ENCODE measurements around the gene PTHLH. TPM values are rescaled to one million over a fixed set of nuclear protein-coding genes. Genes with fewer than 3 reads are reported as not detected.

Gene PTHLH
- total RNA-seq, 4 donors from 2014 or later: 1.6 to 3.0 (median 2.1) TPM; not detected in 1

- Histone ChIP-seq H3K4me3 (replicated peaks in 1 of 3) (no peak overlapping the region), H3K27ac (no peak overlapping the region), H3K4me1 (peaks cover 10 to 13% of the 10 kb centered on the region in 2 donors), H3K27me3 (peaks cover 14% of the 10 kb centered on the region), H3K36me3 (no peaks in the 10 kb centered on the region), H3K9me3 (no peaks in the 10 kb centered on the region)
- intact Hi-C loops (cut with DNase I): no loop called here
- TF ChIP-seq, protein P1, sequence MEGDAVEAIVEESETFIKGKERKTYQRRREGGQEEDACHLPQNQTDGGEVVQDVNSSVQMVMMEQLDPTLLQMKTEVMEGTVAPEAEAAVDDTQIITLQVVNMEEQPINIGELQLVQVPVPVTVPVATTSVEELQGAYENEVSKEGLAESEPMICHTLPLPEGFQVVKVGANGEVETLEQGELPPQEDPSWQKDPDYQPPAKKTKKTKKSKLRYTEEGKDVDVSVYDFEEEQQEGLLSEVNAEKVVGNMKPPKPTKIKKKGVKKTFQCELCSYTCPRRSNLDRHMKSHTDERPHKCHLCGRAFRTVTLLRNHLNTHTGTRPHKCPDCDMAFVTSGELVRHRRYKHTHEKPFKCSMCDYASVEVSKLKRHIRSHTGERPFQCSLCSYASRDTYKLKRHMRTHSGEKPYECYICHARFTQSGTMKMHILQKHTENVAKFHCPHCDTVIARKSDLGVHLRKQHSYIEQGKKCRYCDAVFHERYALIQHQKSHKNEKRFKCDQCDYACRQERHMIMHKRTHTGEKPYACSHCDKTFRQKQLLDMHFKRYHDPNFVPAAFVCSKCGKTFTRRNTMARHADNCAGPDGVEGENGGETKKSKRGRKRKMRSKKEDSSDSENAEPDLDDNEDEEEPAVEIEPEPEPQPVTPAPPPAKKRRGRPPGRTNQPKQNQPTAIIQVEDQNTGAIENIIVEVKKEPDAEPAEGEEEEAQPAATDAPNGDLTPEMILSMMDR (IDR thresholded peaks at IDR 0.05): no peak
- TF ChIP-seq POLR2A (IDR thresholded peaks at IDR 0.05): no peak
- no peak for DNase-seq
Measured at GRCh38 chr12:27979145-27979544, 6.6 kb upstream of the PTHLH start.

GRCh38 chr12:27975222-27976136 is 2.9 kb upstream of the PTHLH start:
- H3K4me3 ChIP-seq (replicated peaks in 1 of 3): no peak overlapping the region
- no peak for TF ChIP-seq POLR2A (IDR thresholded peaks at IDR 0.05)
- TF ChIP-seq, protein P1 (IDR thresholded peaks at IDR 0.05): no peak
- H3K9me3 ChIP-seq: no peaks in the 10 kb centered on the region
- intact Hi-C loops (cut with DNase I): no loop called here
- 2 to 3% methylated on average over 48 to 51 of the region's 61 CpGs for WGBS, 2 donors
- H3K4me1 ChIP-seq: peaks cover 18% of the 10 kb centered on the region in 2 donors
- no peaks in the 10 kb centered on the region for H3K36me3 ChIP-seq
- DNase-seq: peak; percentile 4 to 7
- H3K27ac ChIP-seq: no peak overlapping the region
- H3K27me3 ChIP-seq: peaks cover 14% of the 10 kb centered on the region

GRCh38 chr12:27974735-27975221 is 2.2 kb upstream of the PTHLH start:
- H3K4me3 ChIP-seq (replicated peaks in 1 of 3): no peak overlapping the region
- peaks cover 18 to 19% of the 10 kb centered on the region in 2 donors for H3K4me1 ChIP-seq
- no peak for DNase-seq
- H3K9me3 ChIP-seq: no peaks in the 10 kb centered on the region
- WGBS, 2 donors: 3% methylated on average over 18 to 20 of the region's 26 CpGs
- intact Hi-C loops (cut with DNase I): no loop called here
- no peak overlapping the region for H3K27ac ChIP-seq
- H3K27me3 ChIP-seq: peaks cover 14% of the 10 kb centered on the region
- no peak for TF ChIP-seq POLR2A (IDR thresholded peaks at IDR 0.05)
- TF ChIP-seq, protein P1 (IDR thresholded peaks at IDR 0.05): no peak
- H3K36me3 ChIP-seq: no peaks in the 10 kb centered on the region

DNA sequence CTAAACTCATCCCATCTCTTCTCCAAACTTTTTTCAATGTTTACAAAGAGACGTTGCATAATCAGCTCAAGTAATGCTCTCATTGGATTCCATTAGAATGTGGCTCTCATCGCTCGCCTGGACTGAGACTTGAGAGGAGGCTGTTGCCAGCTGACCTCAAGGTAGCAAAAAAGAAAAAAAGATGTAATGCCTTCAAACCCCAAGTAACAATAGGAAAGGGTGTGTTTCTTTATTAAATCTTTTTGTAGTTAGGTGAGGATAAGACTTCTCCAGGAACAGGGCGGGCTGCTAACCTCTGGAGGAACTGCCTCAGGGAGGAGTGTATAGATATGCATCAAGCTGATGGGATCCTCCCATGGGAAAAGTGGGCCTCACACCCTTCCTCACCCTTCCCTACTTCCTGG is 956 bp upstream of the PTHLH start:
- intact Hi-C loops (cut with DNase I): no loop called here
- Histone ChIP-seq H3K4me3 (replicated peaks in 1 of 3) (no peak overlapping the region), H3K9me3 (no peaks in the 10 kb centered on the region), H3K27ac (no peak overlapping the region), H3K4me1 (peaks cover 24 to 26% of the 10 kb centered on the region in 2 donors), H3K36me3 (no peaks in the 10 kb centered on the region), H3K27me3 (peaks cover 14% of the 10 kb centered on the region)
- TF ChIP-seq, protein P1 (IDR thresholded peaks at IDR 0.05): no peak
- WGBS, 2 donors: 28 to 42% methylated on average over 4 of the region's 4 CpGs
- peak; percentile 49 to 51 for DNase-seq

- intact Hi-C loops (cut with DNase I): no loop called here
- no peaks in the 10 kb centered on the region for H3K36me3 ChIP-seq
- DNase-seq: no peak
Measured at GRCh38 chr12:27971606-27972005, 927 bp downstream of the PTHLH start.

More at GRCh38 chr12:27971606-27972005, 927 bp downstream of the PTHLH start:
- WGBS, 2 donors: 69 to 70% methylated on average over 7 of the region's 7 CpGs
- H3K27me3 ChIP-seq: peaks cover 9% of the 10 kb centered on the region
- no peak overlapping the region for H3K27ac ChIP-seq
- TF ChIP-seq, protein P1 (IDR thresholded peaks at IDR 0.05): no peak
- TF ChIP-seq POLR2A (IDR thresholded peaks at IDR 0.05): no peak
- peaks cover 24 to 26% of the 10 kb centered on the region in 2 donors for H3K4me1 ChIP-seq
- no peak overlapping the region for H3K4me3 ChIP-seq (replicated peaks in 1 of 3)
- H3K9me3 ChIP-seq: no peaks in the 10 kb centered on the region

All from thyroid gland (tissue), 4 donors.